Measurements from ENCODE around the gene TTC9C. TPM values are rescaled to one million over a fixed set of nuclear protein-coding genes. Genes with fewer than 3 reads are reported as not detected.
A peak's percentile ranks its signal among the peaks of the same experiment; 100 is the strongest.

The TTC9C gene
- total RNA-seq, result 10 to 100 TPM in 3 of 4 donors, 1 to 10 TPM in 1; 6.7 to 27.0 (median 17.0) TPM

DNA sequence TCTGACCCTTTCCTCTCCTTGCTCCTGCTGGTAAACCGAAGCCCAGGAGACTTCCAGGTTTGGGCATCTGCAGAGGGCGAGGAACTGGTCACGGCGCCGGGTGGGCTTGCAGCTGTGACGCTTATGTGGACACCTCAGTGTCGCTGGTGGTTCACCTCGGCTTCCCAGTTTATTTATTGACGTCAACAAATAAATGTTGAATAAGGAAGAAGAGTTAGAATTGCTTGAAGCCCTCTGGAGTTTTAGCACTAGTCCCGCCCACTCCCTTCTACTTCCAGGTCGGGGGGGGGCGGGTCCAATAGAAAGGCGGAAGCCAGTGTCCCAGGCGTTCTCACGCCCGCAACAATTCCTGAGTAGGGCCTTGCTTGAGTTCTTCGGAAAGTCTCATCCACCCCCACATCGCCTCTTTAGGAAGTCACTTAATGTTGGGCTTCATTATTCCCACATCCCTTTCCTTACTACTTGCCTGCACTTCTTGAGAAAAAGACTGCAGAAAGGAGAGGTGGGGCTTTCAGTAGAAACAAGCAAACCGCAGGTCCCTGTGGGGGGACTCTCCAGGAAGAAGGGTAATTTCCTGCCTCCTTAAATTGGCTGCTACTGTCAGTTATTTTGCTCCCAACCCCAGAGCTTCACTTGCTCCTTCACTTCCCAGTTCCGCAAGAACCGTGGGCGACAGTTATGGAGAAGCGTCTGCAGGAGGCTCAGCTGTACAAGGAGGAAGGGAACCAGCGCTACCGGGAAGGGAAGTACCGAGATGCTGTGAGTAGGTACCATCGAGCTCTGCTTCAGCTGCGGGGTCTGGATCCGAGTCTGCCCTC lies at the start of gene TTC9C:
TSS of gene TTC9C (plus strand) at position 316 of the 818 bp plus-strand sequence. CDS start at position 679, 363 bp downstream.
- Histone ChIP-seq H3K27me3 (no peaks in the 10 kb centered on the region), H3K27ac (peak within 1 kb of the TSS; percentile 97 to 99 (median 98)), H3K9me3 (no peaks in the 10 kb centered on the region), H3K4me1 (peaks cover 27 to 63% (median 39%) of the 10 kb centered on the region in 4 donors), H3K36me3 (peaks cover 0 to 12% (median 4%) of the 10 kb centered on the region in 4 donors), H3K4me3 (peak within 1 kb of the TSS; percentile 73 to 96 (median 90))
- 0% methylated on average over 2 to 29 of the region's 29 CpGs for WGBS, 2 donors (ENCODE audit: low coverage in 1 of 2)
- intact Hi-C loops (cut with DNase I; ENCODE audit: low total_unique reads) (no loop called here), in situ Hi-C loops (cut with MboI; ENCODE audit: low pct_ligation_motif_present in 1 of 4, low pct_unique_long_range_greater_than_20kb in 1 of 4, low sequenced_read_pairs in 3 of 4) (no loop called here)
- peak; percentile 93 for DNase-seq
- TF ChIP-seq CTCF (IDR thresholded peaks at IDR 0.05) (peak in 1 of 5 experiments; percentile 17), POLR2A (IDR thresholded peaks at IDR 0.05) (peak; percentile 86), EP300 (IDR thresholded peaks at IDR 0.05; ENCODE audit: low read depth) (no peak), POLR2AphosphoS5 (IDR thresholded peaks at IDR 0.05) (peak; percentile 79 to 93 (median 84))

DNA sequence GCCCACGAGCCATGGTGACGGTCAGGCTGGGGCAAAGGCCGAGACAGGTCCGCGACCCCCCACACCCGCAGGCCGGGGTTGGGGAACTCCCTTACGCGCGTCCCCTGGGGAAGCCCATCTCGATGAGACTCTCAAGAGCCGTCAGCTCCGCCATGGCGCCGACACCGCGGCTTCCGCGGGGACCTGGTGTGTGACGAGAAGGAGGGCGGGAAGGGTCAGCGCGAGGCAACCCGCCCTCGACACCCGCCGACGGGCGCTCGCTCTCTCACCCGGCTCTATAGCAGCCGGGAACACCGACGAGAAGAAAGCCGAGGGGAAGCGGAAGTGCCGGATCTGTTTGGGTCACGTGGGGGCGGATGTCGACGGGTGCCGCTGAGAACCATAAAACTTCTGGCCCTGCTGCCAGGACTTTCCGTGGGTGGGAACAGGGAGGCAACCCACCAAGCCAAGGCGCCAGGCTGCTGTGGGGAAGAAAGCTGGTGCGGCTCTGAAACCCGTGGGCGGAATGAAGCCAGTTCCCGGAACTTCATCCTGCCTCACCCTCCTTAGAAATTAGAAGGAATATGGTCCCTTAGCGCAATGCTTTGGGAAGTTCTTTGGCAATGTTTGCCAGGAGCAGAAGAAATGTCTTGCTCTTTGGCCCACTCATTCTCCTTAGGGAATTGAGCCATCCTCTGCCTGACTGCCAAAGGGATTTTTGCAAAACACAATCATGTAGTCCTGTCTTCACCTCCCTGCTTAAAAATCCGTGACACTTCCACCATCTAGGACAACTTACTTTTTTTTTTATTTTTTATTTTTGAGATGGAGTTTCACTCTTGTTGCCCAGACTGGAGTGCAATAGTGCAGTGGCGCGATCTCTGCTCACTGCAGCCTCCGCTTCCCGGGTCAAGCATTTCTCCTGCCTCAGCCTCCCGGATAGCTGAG lies 49.3 kb upstream of the TTC9C start, which contains the start of gene UBXN1:
TSS of gene UBXN1 (minus strand) at position 304 of the 927 bp plus-strand sequence. CDS start at position 154, 150 bp downstream.
- peaks cover 0 to 15% (median 3%) of the 10 kb centered on the region in 4 donors for H3K36me3 ChIP-seq
- peak within 1 kb of the TSS; percentile 81 to 88 (median 86) for H3K4me3 ChIP-seq
- H3K27ac ChIP-seq, result peak within 1 kb of the TSS; percentile 89 to 95 (median 94)
- no peaks in the 10 kb centered on the region for H3K27me3 ChIP-seq
- no peaks in the 10 kb centered on the region for H3K9me3 ChIP-seq
- 9 to 43% methylated on average over 6 to 48 of the region's 55 CpGs for WGBS, 2 donors (ENCODE audit: low coverage in 1 of 2)
- intact Hi-C loops (cut with DNase I; ENCODE audit: low total_unique reads), result no loop called here
- in situ Hi-C loops (cut with MboI; ENCODE audit: low pct_ligation_motif_present in 1 of 4, low pct_unique_long_range_greater_than_20kb in 1 of 4, low sequenced_read_pairs in 3 of 4), result loop anchor here in 2 of 4 donors (25.0 kb wide), 2 partner anchors 267 to 292 kb away; partner anchors contain the start of gene SCGB1A1 (in 1 of the 2)
- peak; percentile 92 for DNase-seq
- H3K4me1 ChIP-seq, result peaks cover 14 to 28% (median 16%) of the 10 kb centered on the region in 4 donors
- TF ChIP-seq POLR2A (IDR thresholded peaks at IDR 0.05), result peak; percentile 81
- TF ChIP-seq POLR2AphosphoS5 (IDR thresholded peaks at IDR 0.05), result peak; percentile 83 to 86 (median 85)
- no peak for TF ChIP-seq EP300 (IDR thresholded peaks at IDR 0.05; ENCODE audit: low read depth)

- Histone ChIP-seq H3K4me1 (peaks cover 14 to 28% (median 16%) of the 10 kb centered on the region in 4 donors), H3K27ac (peak overlapping the region; percentile 0 to 93 (median 32)), H3K4me3 (no peak overlapping the region), H3K9me3 (no peaks in the 10 kb centered on the region), H3K36me3 (peaks cover 0 to 7% (median 3%) of the 10 kb centered on the region in 4 donors), H3K27me3 (no peaks in the 10 kb centered on the region)
- DNase-seq, result peak; percentile 53
- WGBS, 2 donors (ENCODE audit: low coverage in 1 of 2), result 42 to 67% methylated on average over 1 to 4 of the region's 4 CpGs
- in situ Hi-C loops (cut with MboI; ENCODE audit: low pct_ligation_motif_present in 1 of 4, low pct_unique_long_range_greater_than_20kb in 1 of 4, low sequenced_read_pairs in 3 of 4) (loop anchor here in 2 of 4 donors (25.0 kb wide), 2 partner anchors 269 to 294 kb away; partner anchors contain the start of gene SCGB1A1 (in 1 of the 2)), intact Hi-C loops (cut with DNase I; ENCODE audit: low total_unique reads) (loop anchor here (10.0 kb wide), 1 partner anchor 286 kb away; no protein-coding TSS in a partner anchor)
- TF ChIP-seq CTCF (IDR thresholded peaks at IDR 0.05), result peak; percentile 43 to 64 (median 51)
- no peak for TF ChIP-seq EP300 (IDR thresholded peaks at IDR 0.05; ENCODE audit: low read depth)
Measured at GRCh38 chr11:62680825-62681240, 47.5 kb upstream of the TTC9C start.

- TF ChIP-seq POLR2A (IDR thresholded peaks at IDR 0.05) (no peak), EP300 (IDR thresholded peaks at IDR 0.05; ENCODE audit: low read depth) (no peak), CTCF (IDR thresholded peaks at IDR 0.05) (peak in 1 of 5 experiments; percentile 37), POLR2AphosphoS5 (IDR thresholded peaks at IDR 0.05) (peak in 1 of 3 donors; percentile 17)
Measured at GRCh38 chr11:62682518-62682917, 45.8 kb upstream of the TTC9C start.

More at GRCh38 chr11:62682518-62682917, 45.8 kb upstream of the TTC9C start:
- H3K4me1 ChIP-seq, result peaks cover 13 to 25% (median 14%) of the 10 kb centered on the region in 4 donors
- H3K4me3 ChIP-seq, result no peak overlapping the region
- in situ Hi-C loops (cut with MboI; ENCODE audit: low pct_ligation_motif_present in 1 of 4, low pct_unique_long_range_greater_than_20kb in 1 of 4, low sequenced_read_pairs in 3 of 4), result loop anchor here in 2 of 4 donors (25.0 kb wide), 2 partner anchors 270 to 295 kb away; partner anchors contain the start of gene SCGB1A1 (in 1 of the 2)
- WGBS, 2 donors (ENCODE audit: low coverage in 1 of 2), result 53 to 67% methylated on average over 1 to 7 of the region's 7 CpGs
- peaks cover 8% of the 10 kb centered on the region for H3K27me3 ChIP-seq
- intact Hi-C loops (cut with DNase I; ENCODE audit: low total_unique reads), result loop anchor here (10.0 kb wide), 1 partner anchor 288 kb away; no protein-coding TSS in a partner anchor
- DNase-seq, result peak; percentile 68
- peak overlapping the region in 3 of 4 donors; percentile 21 to 61 (median 46) for H3K27ac ChIP-seq
- H3K36me3 ChIP-seq, result no peaks in the 10 kb centered on the region
- H3K9me3 ChIP-seq, result no peaks in the 10 kb centered on the region

Measured in transverse colon (tissue), 4 donors.